GM12878 (cell line): ENCODE measurements around the gene ZNF700. TPM values are rescaled to one million over a fixed set of nuclear protein-coding genes. Genes with fewer than 3 reads are reported as not detected.

Experiments
- ATAC-seq: fragments of 200-7000 bp; cut with Tn5 transposase; 3 replicates; pipeline ENCODE4 v1.9.1; 2020; ENCODE audit warnings: mild to moderate bottlenecking, moderate library complexity
- BruUV-seq: library from RNA; stranded (reverse); fragments of 400-500 nt; replicated peaks from 2 replicates; lab custom pipeline; 2021; lab: Mats Ljungman, UMichigan
- CTCF ChIA-PET: fragments of 300-600 bp; sonication (Branson Sonifier 250); formaldehyde crosslinking; extraction: SDS; loops from one replicate; lab custom pipeline; 2021; ENCODE audit warnings: inconsistent platforms; lab: Yijun Ruan, JAX
- POLR2A ChIA-PET: fragments of 350-600 bp; formaldehyde crosslinking; extraction: SDS; loops from one replicate; lab custom pipeline; 2021; ENCODE audit warnings: inconsistent platforms; lab: Charles Lee
- RAD21 ChIA-PET: fragments of 300-600 bp; sonication (Branson Sonifier 250); formaldehyde crosslinking; loops from one replicate; lab custom pipeline; 2023; ENCODE audit warnings: antibody characterized with exemption; ENCODE audit not compliant: unreplicated experiment; lab: Charles Lee
- SMC1A ChIA-PET: fragments of 300-600 bp; sonication (Branson Sonifier 250); formaldehyde crosslinking; loops from one replicate; lab custom pipeline; 2023; ENCODE audit not compliant: unreplicated experiment, uncharacterized antibody; lab: Charles Lee
- DNase-seq: peaks from one replicate; pipeline ENCODE4 v3.0.0-alpha.2; 2011; ENCODE audit warnings: low read depth, low spot score
- FAIRE-seq: peaks from 3 replicates; lab custom pipeline; 2011; peaks lifted over from hg19 to GRCh38; lab: Jason Lieb, UNC
- H2AFZ ChIP-seq: 2 replicates; pipeline ENCODE4 v1.6.0; 2011; ENCODE audit warnings: low read depth, low read length, control low read depth; ENCODE audit not compliant: control insufficient read depth
- H3K27ac ChIP-seq: 2 replicates; pipeline ENCODE4 v1.5.1; 2011; ENCODE audit warnings: control low read depth; ENCODE audit not compliant: control insufficient read depth, insufficient read depth
- H3K27me3 ChIP-seq, 2 experiments: replicated peaks in 1 of 2; 2 replicates each; pipeline versions ENCODE4 v1.6.0 to v1.6.1; 2011; ENCODE audit warnings: low read length in 1 of 2; ENCODE audit not compliant: control insufficient read depth in 2 of 2, insufficient read depth in 2 of 2
- H3K36me3 ChIP-seq, 2 experiments: 2 replicates each; pipeline ENCODE4 v1.5.1; 2011; ENCODE audit warnings: low read length in 1 of 2; ENCODE audit not compliant: control insufficient read depth in 2 of 2, insufficient read depth in 2 of 2
- H3K4me1 ChIP-seq: 2 replicates; pipeline ENCODE4 v1.6.1; 2011; ENCODE audit warnings: mild to moderate bottlenecking, low read length, moderate library complexity, mixed read lengths; ENCODE audit not compliant: control insufficient read depth, insufficient read depth
- H3K4me2 ChIP-seq: 2 replicates; pipeline ENCODE4 v1.6.0; 2011; ENCODE audit warnings: control low read depth; ENCODE audit not compliant: control insufficient read depth, insufficient read depth
- H3K4me3 ChIP-seq: fragments of 200-600 bp; sonication (generic); 2 replicates; pipeline ENCODE4 v1.5.1; 2016
- H3K79me2 ChIP-seq: 2 replicates; pipeline ENCODE4 v1.6.0; 2011; ENCODE audit warnings: low read length; ENCODE audit not compliant: control insufficient read depth, insufficient read depth
- H3K9ac ChIP-seq: 2 replicates; pipeline ENCODE4 v1.8.0; 2011; ENCODE audit warnings: low read length, control low read depth, mixed read lengths; ENCODE audit not compliant: control insufficient read depth, insufficient read depth
- H3K9me3 ChIP-seq: replicated peaks from 3 replicates; pipeline ENCODE4 v1.5.1; 2011; ENCODE audit warnings: mild to moderate bottlenecking, low read length; ENCODE audit not compliant: control insufficient read depth, insufficient read depth
- H4K20me1 ChIP-seq: 2 replicates; pipeline ENCODE4 v1.6.0; 2011; ENCODE audit not compliant: control insufficient read depth, insufficient read depth
- CBFB ChIP-seq: IDR thresholded peaks from 2 replicates; pipeline ENCODE4 v1.6.1; 2016; ENCODE audit warnings: antibody characterized with exemption, low read depth
- GATAD2B ChIP-seq: fragments of 450-650 bp; conservative IDR thresholded peaks from 2 replicates; pipeline ENCODE4 v1.6.1; 2017; ENCODE audit warnings: low read depth, mild to moderate bottlenecking, moderate library complexity
- HCFC1 ChIP-seq: fragments of 150-350 bp; IDR thresholded peaks from 2 replicates; pipeline ENCODE4 v1.6.1; 2014; ENCODE audit warnings: low read length
- HSF1 ChIP-seq: fragments of 150-350 bp; IDR thresholded peaks from 2 replicates; pipeline ENCODE4 v1.6.1; 2014; ENCODE audit warnings: mild to moderate bottlenecking, low read depth, low read length
- NR2C1 ChIP-seq: fragments of 450-650 bp; IDR thresholded peaks from 2 replicates; pipeline ENCODE4 v1.6.1; 2017; ENCODE audit warnings: antibody characterized with exemption, mild to moderate bottlenecking, moderate library complexity
- RCOR1 ChIP-seq: conservative IDR thresholded peaks from 2 replicates; pipeline ENCODE4 v1.6.1; 2012; ENCODE audit warnings: low read depth, low read length, improper control_type of control experiment
- SMC3 ChIP-seq: IDR thresholded peaks from 2 replicates; pipeline ENCODE4 v1.6.1; 2011; ENCODE audit warnings: low read length, improper control_type of control experiment, borderline replicate concordance
- ZNF384 ChIP-seq: IDR thresholded peaks from 2 replicates; pipeline ENCODE4 v1.6.1; 2012; ENCODE audit warnings: low read depth, mild to moderate bottlenecking, low read length, improper control_type of control experiment, borderline replicate concordance
- WGBS: methylation state at CpG from one replicate; pipeline ENCODE4 v1.1.6; 2016; ENCODE audit warnings: low lambda C conversion rate; ENCODE audit not compliant: insufficient replicate concordance, insufficient coverage; ENCODE audit errors: missing lambda C conversion rate; 5-methylcytosine and 5-hydroxymethylcytosine counted together
- in situ Hi-C: fragments of 300-500 bp; cut with MboI; formaldehyde crosslinking; loops from 9 replicates; pipeline ENCODE4 v1.14.3; 2018; ENCODE audit warnings: mixed read lengths
- intact Hi-C: fragments of 100-400 bp; cut with micrococcal nuclease; formaldehyde crosslinking; loops from one replicate; pipeline ENCODE4 v1.14.2; 2022; ENCODE audit not compliant: unreplicated experiment
- polyA plus RNA-seq, 11 experiments: library from polyadenylated mRNA; depleted of rRNA in 4 of 11; unstranded in 6 of 11; stranded (reverse) in 5 of 11; fragments of >200 nt; fragmentation: Nextera tagmentation in 4 of 11; fragmentation: Illumina TruSeq in 1 of 11; extraction: Ambion mirVana in 4 of 11; extraction: Trizol in 1 of 11; gene quantifications; 1 replicate in 1 of 11; 2 replicates in 10 of 11; pipeline versions ENCODE4 v1.2.1 to v1.2.3, GENCODE V29; 2011 to 2016; ENCODE audit warnings: inconsistent platforms in 2 of 11, missing spikeins in 2 of 11, low read depth in 1 of 11
- total RNA-seq, 4 experiments: library from RNA; depleted of rRNA in 3 of 4; stranded (reverse); fragments of >200 nt in 3 of 4; fragmentation: Illumina TruSeq in 1 of 4; extraction: Trizol in 1 of 4; gene quantifications; 2 replicates each; pipeline versions ENCODE4 v1.2.1 to v1.2.3, GENCODE V29; 2013 to 2021

ZNF700 gene
- total and polyA plus RNA-seq, 10 of the 15 experiments (the other 5 are each of a cell fraction or from before 2014, with no cell fraction given), result 6.7 to 16.0 (median 11.1) TPM

- WGBS, result 49% methylated on average over 6 of the region's 6 CpGs
- POLR2A ChIA-PET, result interaction anchor here (0.7 to 3.4 kb wide), 2 partner anchors 66 to 360 kb away, joined by 4 to 37 read pairs; no protein-coding TSS in a partner anchor
Observed at GRCh38 chr19:11921852-11922495, 2.9 kb upstream of the ZNF700 start.

More at GRCh38 chr19:11921852-11922495, 2.9 kb upstream of the ZNF700 start:
- Histone ChIP-seq H3K4me3 (no peak overlapping the region), H4K20me1 (no peaks in the 10 kb centered on the region), H3K27ac (no peak overlapping the region), H3K4me2 (no peak overlapping the region), H2AFZ (no peak overlapping the region), H3K9me3 (no peaks in the 10 kb centered on the region; the same call in 2 of the 3 replicates), H3K4me1 (peaks cover 3% of the 10 kb centered on the region; the same call in 1 of the 2 replicates), H3K27me3 (no peaks in the 10 kb centered on the region), H3K79me2 (peaks cover 17% of the 10 kb centered on the region), H3K36me3 (no peaks in the 10 kb centered on the region), H3K9ac (no peak overlapping the region)
- SMC1A ChIA-PET, result interaction anchor here (0.6 to 8.0 kb wide), 12 partner anchors 38 to 532 kb away, joined by 3 to 133 read pairs (median 5); partner anchors contain the start of genes ZNF20, ZNF491, ZNF563 and ZNF763
- FAIRE-seq (no peak), ATAC-seq (no peak), DNase-seq (no peak)
- CTCF ChIA-PET, result interaction anchor here (0.6 to 6.0 kb wide), 13 partner anchors 39 to 562 kb away, joined by 3 to 181 read pairs (median 17); partner anchors contain the start of genes ZNF20, ZNF491, ZNF709 and ZNF763
- RAD21 ChIA-PET, result interaction anchor here (0.7 to 4.1 kb wide), 5 partner anchors 42 to 219 kb away, joined by 3 to 55 read pairs (median 36); partner anchors contain the start of genes ZNF20, ZNF491 and ZNF763
- intact Hi-C loops (loop anchor here (5.0 to 10.0 kb wide), 3 partner anchors 125 to 357 kb away; partner anchors contain the start of genes ZNF491 and ZNF878), in situ Hi-C loops (loop anchor here (5.0 kb wide), 1 partner anchor 220 kb away; the partner anchor contains the start of gene ZNF20)
- no TSS peak for BruUV-seq
- no peak for TF ChIP-seq NR2C1
- TF ChIP-seq RCOR1, result no peak
- TF ChIP-seq CBFB, result no peak
- no peak for TF ChIP-seq SMC3
- TF ChIP-seq ZNF384, result no peak
- TF ChIP-seq HSF1, result no peak
- TF ChIP-seq HCFC1, result no peak
- no peak for TF ChIP-seq GATAD2B
